Body of pancreas (tissue), 4 donors: ENCODE data around the gene RHOBTB1. TPM values are rescaled to one million over a fixed set of nuclear protein-coding genes. Genes with fewer than 3 reads are reported as not detected.

ENCODE experiments used
- ATAC-seq: fragments of 150-250 bp; one replicate; pipeline ENCODE4 v1.9.1; 2016
- DNase-seq, 4 donors: peaks; one replicate each; pipeline ENCODE4 v3.0.0-alpha.2; 2019
- H3K27ac ChIP-seq, 4 donors: fragments of 200-600 bp; sonication (generic); 1 replicate in 3 of 4; 2 replicates in 1 of 4; pipeline versions ENCODE4 v1.5.1 to v1.6.1; 2016 to 2019; ENCODE audit warnings: mild to moderate bottlenecking in 1 of 4, mixed read lengths in 1 of 4, moderate library complexity in 1 of 4
- H3K27me3 ChIP-seq, 2 donors: fragments of 200-600 bp; sonication (generic); one replicate each; pipeline ENCODE4 v1.6.0; 2016; ENCODE audit warnings: mild to moderate bottlenecking in 1 of 2
- H3K36me3 ChIP-seq, 2 donors: fragments of 200-600 bp; sonication (generic); replicated peaks in 1 of 2; 2 replicates each; pipeline ENCODE4 v1.5.1; 2016; ENCODE audit warnings: low read depth in 2 of 2; ENCODE audit not compliant: insufficient read depth in 1 of 2
- H3K4me1 ChIP-seq: fragments of 200-600 bp; sonication (generic); one replicate; pipeline ENCODE4 v1.6.0; 2016
- H3K4me3 ChIP-seq, 2 donors: fragments of 200-600 bp; sonication (generic); 1 replicate in 1 of 2; 2 replicates in 1 of 2; pipeline ENCODE4 v1.5.1; 2016 to 2019
- H3K9me3 ChIP-seq, 3 donors: fragments of 200-600 bp; sonication (generic); 1 replicate in 2 of 3; 2 replicates in 1 of 3; pipeline ENCODE4 v1.5.1; 2016
- CTCF ChIP-seq, 7 experiments: fragments of 450-650 bp in 4 of 7; fragments of 200-600 bp in 3 of 7; sonication (generic) in 3 of 7; IDR thresholded peaks; one replicate each; pipeline ENCODE4 v1.5.1; 2016 to 2019; ENCODE audit warnings: antibody characterized with exemption in 7 of 7
- POLR2A ChIP-seq, 3 donors: fragments of 450-650 bp; IDR thresholded peaks; one replicate each; pipeline ENCODE4 v1.6.1; 2016; ENCODE audit warnings: antibody characterized with exemption in 3 of 3, mild to moderate bottlenecking in 2 of 3
- WGBS, 2 donors: methylation state at CpG; one replicate each; pipeline ENCODE4 v1.1.5; 2017; 5-methylcytosine and 5-hydroxymethylcytosine counted together
- intact Hi-C: fragments of 100-400 bp; cut with DNase I; formaldehyde crosslinking; loops from one replicate; pipeline ENCODE4 v1.15.1; 2023
- total RNA-seq, 2 donors: library from RNA; depleted of rRNA; stranded (reverse); fragments of >200 nt; gene quantifications; one replicate each; pipeline ENCODE4 v1.1.0, GENCODE V29; 2016

The RHOBTB1 gene
- total RNA-seq, 2 donors from 2014 or later = 5.9 to 12.2 TPM

- intact Hi-C loops = no loop called here
- WGBS, 2 donors = 22 to 37% methylated on average over 5 of the region's 5 CpGs
- no peak overlapping the region for H3K27ac ChIP-seq
Measured at GRCh38 chr10:60827791-60828488, 116.0 kb downstream of the RHOBTB1 start.

GRCh38 chr10:60825520-60825919, 118.5 kb downstream of the RHOBTB1 start:
- intact Hi-C loops = no loop called here
- DNase-seq (no peak), ATAC-seq (no peak)
- no peak overlapping the region for H3K4me3 ChIP-seq
- TF ChIP-seq CTCF (IDR thresholded peaks at IDR 0.05) (no peak), POLR2A (IDR thresholded peaks at IDR 0.05) (no peak)
- 72 to 76% methylated on average over 4 of the region's 4 CpGs for WGBS, 2 donors
- H3K27me3 ChIP-seq = no peaks in the 10 kb centered on the region
- H3K27ac ChIP-seq = no peak overlapping the region
- no peaks in the 10 kb centered on the region for H3K4me1 ChIP-seq
- no peaks in the 10 kb centered on the region for H3K9me3 ChIP-seq
- no peaks in the 10 kb centered on the region for H3K36me3 ChIP-seq

More at GRCh38 chr10:60827791-60828488, 116.0 kb downstream of the RHOBTB1 start:
- Histone ChIP-seq H3K36me3 (no peaks in the 10 kb centered on the region), H3K27me3 (no peaks in the 10 kb centered on the region), H3K4me1 (no peaks in the 10 kb centered on the region), H3K4me3 (no peak overlapping the region), H3K9me3 (no peaks in the 10 kb centered on the region)
- peak; percentile 72 for ATAC-seq
- peak in 1 of 4 donors; percentile 16 for DNase-seq
- TF ChIP-seq POLR2A (IDR thresholded peaks at IDR 0.05) (no peak), CTCF (IDR thresholded peaks at IDR 0.05) (no peak)

- ATAC-seq (no peak), DNase-seq (no peak)
- Histone ChIP-seq H3K9me3 (no peaks in the 10 kb centered on the region), H3K27me3 (no peaks in the 10 kb centered on the region), H3K27ac (no peak overlapping the region), H3K4me1 (no peaks in the 10 kb centered on the region), H3K36me3 (no peaks in the 10 kb centered on the region), H3K4me3 (no peak overlapping the region)
- TF ChIP-seq CTCF (IDR thresholded peaks at IDR 0.05) = no peak
- TF ChIP-seq POLR2A (IDR thresholded peaks at IDR 0.05) = no peak
- intact Hi-C loops = no loop called here
- WGBS, 2 donors = 90 to 95% methylated on average over 1 of the region's 1 CpG
Measured at GRCh38 chr10:60823324-60823723, 120.7 kb downstream of the RHOBTB1 start.

- DNase-seq = no peak
- Histone ChIP-seq H3K9me3 (no peaks in the 10 kb centered on the region), H3K36me3 (no peaks in the 10 kb centered on the region), H3K27me3 (no peaks in the 10 kb centered on the region), H3K4me1 (no peaks in the 10 kb centered on the region), H3K4me3 (no peak overlapping the region), H3K27ac (no peak overlapping the region)
- TF ChIP-seq POLR2A (IDR thresholded peaks at IDR 0.05) (no peak), CTCF (IDR thresholded peaks at IDR 0.05) (no peak)
- no peak for ATAC-seq
- intact Hi-C loops = no loop called here
- 44 to 54% methylated on average over 4 of the region's 4 CpGs for WGBS, 2 donors
Measured at GRCh38 chr10:60822809-60823208, 121.2 kb downstream of the RHOBTB1 start.

- Histone ChIP-seq H3K4me3 (no peak overlapping the region), H3K27me3 (no peaks in the 10 kb centered on the region), H3K4me1 (no peaks in the 10 kb centered on the region), H3K27ac (no peak overlapping the region), H3K9me3 (no peaks in the 10 kb centered on the region), H3K36me3 (no peaks in the 10 kb centered on the region)
- WGBS, 2 donors = 52 to 70% methylated on average over 2 of the region's 2 CpGs
- TF ChIP-seq CTCF (IDR thresholded peaks at IDR 0.05) (no peak), POLR2A (IDR thresholded peaks at IDR 0.05) (no peak)
- intact Hi-C loops = no loop called here
- no peak for ATAC-seq
- DNase-seq = no peak
Measured at GRCh38 chr10:60821656-60822055, 122.3 kb downstream of the RHOBTB1 start.
